H9 (cell line): ENCODE measurements around the gene FAM174B. TPM values are rescaled to one million over a fixed set of nuclear protein-coding genes. Genes with fewer than 3 reads are reported as not detected.

ENCODE experiments used
- DNase-seq: peaks from one replicate; pipeline ENCODE4 v3.0.0-alpha.2; 2017
- H2AFZ ChIP-seq: one replicate; pipeline ENCODE4 v1.6.1; 2013; ENCODE audit warnings: mild to moderate bottlenecking, low read length, control low read depth, moderate library complexity
- H2AK5ac ChIP-seq: 2 replicates; pipeline ENCODE4 v1.6.1; 2013; ENCODE audit warnings: low read length, control low read depth, mixed read lengths; ENCODE audit not compliant: insufficient read length
- H2BK120ac ChIP-seq: one replicate; pipeline ENCODE4 v1.6.1; 2013; ENCODE audit warnings: low read depth, mild to moderate bottlenecking, low read length, control low read depth, inconsistent platforms; ENCODE audit not compliant: poor library complexity, severe bottlenecking
- H2BK12ac ChIP-seq: 2 replicates; pipeline ENCODE4 v1.6.1; 2013; ENCODE audit warnings: low read length, control low read depth, mixed read lengths, low read depth; ENCODE audit not compliant: insufficient read length
- H2BK15ac ChIP-seq: 2 replicates; pipeline ENCODE4 v1.6.1; 2013; ENCODE audit warnings: low read depth, low read length, control low read depth
- H2BK20ac ChIP-seq: one replicate; pipeline ENCODE4 v1.6.1; 2013; ENCODE audit warnings: low read depth, mild to moderate bottlenecking, low read length, control low read depth, inconsistent platforms; ENCODE audit not compliant: poor library complexity, severe bottlenecking
- H2BK5ac ChIP-seq: 2 replicates; pipeline ENCODE4 v1.6.1; 2013; ENCODE audit warnings: low read length, control low read depth, mixed read lengths; ENCODE audit not compliant: insufficient read length
- H3K14ac ChIP-seq: 2 replicates; pipeline ENCODE4 v1.6.1; 2013; ENCODE audit warnings: low read length, control low read depth; ENCODE audit not compliant: insufficient read depth
- H3K18ac ChIP-seq: 2 replicates; pipeline ENCODE4 v1.6.1; 2013; ENCODE audit warnings: low read depth, mild to moderate bottlenecking, mixed read lengths, low read length, control low read depth; ENCODE audit not compliant: insufficient read length
- H3K23ac ChIP-seq: 2 replicates; pipeline ENCODE4 v1.6.1; 2013; ENCODE audit warnings: low read length, control low read depth, mixed read lengths, low read depth; ENCODE audit not compliant: insufficient read length
- H3K23me2 ChIP-seq: 2 replicates; pipeline ENCODE4 v1.6.1; 2013; ENCODE audit warnings: low read depth, mild to moderate bottlenecking, mixed read lengths, low read length, control low read depth; ENCODE audit not compliant: insufficient read length, poor library complexity, severe bottlenecking
- H3K27ac ChIP-seq: 2 replicates; pipeline ENCODE4 v1.5.1; 2013; ENCODE audit warnings: low read length, control low read depth, mixed read lengths, low read depth; ENCODE audit not compliant: insufficient read length
- H3K27me3 ChIP-seq: 2 replicates; pipeline ENCODE4 v1.6.1; 2013; ENCODE audit warnings: low read length, control low read depth, inconsistent platforms; ENCODE audit not compliant: insufficient read depth
- H3K4ac ChIP-seq: 2 replicates; pipeline ENCODE4 v1.6.1; 2013; ENCODE audit warnings: low read depth, mild to moderate bottlenecking, control low read depth, inconsistent platforms, low read length, moderate library complexity
- H3K4me1 ChIP-seq: 2 replicates; pipeline ENCODE4 v1.6.1; 2013; ENCODE audit warnings: low read length, control low read depth, inconsistent platforms; ENCODE audit not compliant: insufficient read depth
- H3K4me2 ChIP-seq: 2 replicates; pipeline ENCODE4 v1.6.1; 2013; ENCODE audit warnings: low read length, control low read depth, mixed read lengths; ENCODE audit not compliant: insufficient read length, insufficient read depth
- H3K56ac ChIP-seq: 2 replicates; pipeline ENCODE4 v1.6.1; 2013; ENCODE audit warnings: low read depth, mild to moderate bottlenecking, mixed read lengths, low read length, control low read depth; ENCODE audit not compliant: insufficient read length
- H3K79me1 ChIP-seq: 2 replicates; pipeline ENCODE4 v1.6.1; 2013; ENCODE audit warnings: low read depth, mild to moderate bottlenecking, moderate library complexity, low read length, control low read depth, inconsistent platforms; ENCODE audit not compliant: insufficient read depth, poor library complexity, severe bottlenecking
- H3K79me2 ChIP-seq: 2 replicates; pipeline ENCODE4 v1.6.1; 2013; ENCODE audit warnings: low read length, control low read depth, inconsistent platforms; ENCODE audit not compliant: insufficient read depth
- H3K9ac ChIP-seq: 2 replicates; pipeline ENCODE4 v1.6.1; 2013; ENCODE audit warnings: low read length, control low read depth, mixed read lengths; ENCODE audit not compliant: insufficient read length; ENCODE audit errors: extremely low read depth
- H3K9me3 ChIP-seq: one replicate; pipeline ENCODE4 v1.6.1; 2013; ENCODE audit warnings: low read depth, low read length, inconsistent platforms; ENCODE audit not compliant: control insufficient read depth
- H3T11ph ChIP-seq: one replicate; pipeline ENCODE4 v1.6.1; 2013; ENCODE audit warnings: mild to moderate bottlenecking, low read length, control low read depth, inconsistent platforms
- H4K20me1 ChIP-seq: one replicate; pipeline ENCODE4 v1.6.1; 2013; ENCODE audit not compliant: control insufficient read depth, insufficient read length, insufficient read depth
- H4K5ac ChIP-seq: 2 replicates; pipeline ENCODE4 v1.6.1; 2013; ENCODE audit warnings: low read depth, mild to moderate bottlenecking, mixed read lengths, low read length, control low read depth; ENCODE audit not compliant: insufficient read length
- H4K8ac ChIP-seq: replicated peaks from 2 replicates; pipeline ENCODE4 v1.6.1; 2013; ENCODE audit warnings: low read length, control low read depth, mixed read lengths, low read depth; ENCODE audit not compliant: insufficient read length
- H4K91ac ChIP-seq: 2 replicates; pipeline ENCODE4 v1.6.1; 2013; ENCODE audit warnings: low read depth, mild to moderate bottlenecking, moderate library complexity, mixed read lengths, low read length, control low read depth; ENCODE audit not compliant: insufficient read length
- H3K27ac Mint-ChIP-seq, 3 experiments: 2 replicates in 2 of 3; 3 replicates in 1 of 3; pipeline ENCODE4 v1.8.0; 2020 to 2021; ENCODE audit warnings: mixed read lengths in 3 of 3, mild to moderate bottlenecking in 1 of 3, moderate library complexity in 1 of 3
- H3K27me3 Mint-ChIP-seq: 2 replicates; pipeline ENCODE4 v1.8.0; 2021; ENCODE audit warnings: low read depth, mild to moderate bottlenecking, moderate library complexity, mixed read lengths
- H3K36me3 Mint-ChIP-seq, 3 experiments: 2 replicates in 2 of 3; 3 replicates in 1 of 3; pipeline ENCODE4 v1.8.0; 2020 to 2021; ENCODE audit warnings: low read depth in 3 of 3, mixed read lengths in 3 of 3; ENCODE audit not compliant: insufficient read depth in 1 of 3
- H3K4me1 Mint-ChIP-seq, 2 experiments: 2 replicates each; pipeline ENCODE4 v1.8.0; 2020; ENCODE audit warnings: mixed read lengths in 2 of 2
- H3K4me3 Mint-ChIP-seq, 2 experiments: 2 replicates in 1 of 2; 3 replicates in 1 of 2; pipeline ENCODE4 v1.8.0; 2020 to 2021; ENCODE audit warnings: mild to moderate bottlenecking in 2 of 2, mixed read lengths in 2 of 2, moderate library complexity in 1 of 2
- H3K9me3 Mint-ChIP-seq, 2 experiments: 2 replicates in 1 of 2; 3 replicates in 1 of 2; pipeline ENCODE4 v1.8.0; 2020; ENCODE audit warnings: mild to moderate bottlenecking in 2 of 2, mixed read lengths in 2 of 2, moderate library complexity in 1 of 2
- WGBS: extraction: QIAGEN DNeasy Blood & Tissue Kit; methylation state at CpG from one replicate; pipeline ENCODE4 v1.1.7; 2013; ENCODE audit warnings: missing lambda C conversion rate, low lambda C conversion rate, mixed read lengths; ENCODE audit not compliant: insufficient read length; ENCODE audit errors: extremely low coverage; 5-methylcytosine and 5-hydroxymethylcytosine counted together
- total RNA-seq: library from RNA; stranded (reverse); gene quantifications from 2 replicates; pipeline ENCODE4 v1.2.1, GENCODE V29; 2021
- TF ChIP-seq, protein P1 (sequence below): fragments of 200-600 bp; sonication (generic); conservative IDR thresholded peaks from 3 replicates; pipeline ENCODE4 v1.8.0; 2021; ENCODE audit warnings: antibody characterized with exemption, mild to moderate bottlenecking

FAM174B gene
- total RNA-seq, 1 experiment from 2014 or later: 38.0 TPM

DNA sequence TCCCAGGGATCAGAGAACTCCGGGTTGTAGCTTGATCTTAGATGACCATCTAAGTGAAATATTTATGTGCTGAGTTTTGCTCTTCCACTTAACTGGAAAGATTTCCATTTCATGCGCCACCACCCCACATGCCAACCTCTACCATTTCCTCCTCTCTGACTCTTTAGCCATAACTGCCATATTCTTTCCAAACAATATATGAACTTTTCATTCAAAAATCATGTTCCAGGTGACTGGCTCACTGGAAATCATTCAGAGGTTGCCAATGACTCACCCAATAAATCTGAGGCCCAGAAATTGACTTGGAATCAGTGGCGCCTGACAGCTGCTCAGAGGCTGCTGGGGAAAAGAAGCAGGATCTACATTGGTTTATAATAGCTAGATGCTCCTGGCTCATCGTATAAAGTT is 31.6 kb upstream of the FAM174B start:
- no peak overlapping the region for H3K27ac Mint-ChIP-seq
- Histone ChIP-seq H3K79me2 (no peaks in the 10 kb centered on the region), H2BK20ac (no peak overlapping the region)

More for the DNA sequence above, 31.6 kb upstream of the FAM174B start:
- Histone ChIP-seq H2BK120ac (no peak overlapping the region), H3K79me1 (no peaks in the 10 kb centered on the region), H3K4me2 (no peak overlapping the region), H2AFZ (no peak overlapping the region), H3K9ac (no peak overlapping the region), H3K9me3 (peaks cover 13% of the 10 kb centered on the region), H3K23me2 (no peaks in the 10 kb centered on the region), H4K8ac (no peak overlapping the region), H3K27ac (no peak overlapping the region), H2BK12ac (no peak overlapping the region), H3T11ph (no peak overlapping the region), H3K18ac (no peak overlapping the region), H2BK15ac (no peak overlapping the region), H4K20me1 (no peaks in the 10 kb centered on the region), H2AK5ac (no peak overlapping the region), H3K14ac (no peak overlapping the region), H3K56ac (no peak overlapping the region), H3K4ac (no peak overlapping the region), H3K27me3 (no peaks in the 10 kb centered on the region), H2BK5ac (no peak overlapping the region), H4K91ac (no peak overlapping the region), H4K5ac (no peak overlapping the region), H3K4me1 (no peaks in the 10 kb centered on the region), H3K23ac (no peak overlapping the region)
- no peak for DNase-seq
- Mint-ChIP-seq H3K4me1 (peaks cover 7 to 8% of the 10 kb centered on the region in 2 experiments), H3K9me3 (peaks cover 23 to 24% of the 10 kb centered on the region in 2 experiments), H3K4me3 (no peak overlapping the region), H3K36me3 (peaks cover 18 to 25% (median 24%) of the 10 kb centered on the region in 3 experiments), H3K27me3 (peaks cover 5% of the 10 kb centered on the region)
- TF ChIP-seq, protein P1, sequence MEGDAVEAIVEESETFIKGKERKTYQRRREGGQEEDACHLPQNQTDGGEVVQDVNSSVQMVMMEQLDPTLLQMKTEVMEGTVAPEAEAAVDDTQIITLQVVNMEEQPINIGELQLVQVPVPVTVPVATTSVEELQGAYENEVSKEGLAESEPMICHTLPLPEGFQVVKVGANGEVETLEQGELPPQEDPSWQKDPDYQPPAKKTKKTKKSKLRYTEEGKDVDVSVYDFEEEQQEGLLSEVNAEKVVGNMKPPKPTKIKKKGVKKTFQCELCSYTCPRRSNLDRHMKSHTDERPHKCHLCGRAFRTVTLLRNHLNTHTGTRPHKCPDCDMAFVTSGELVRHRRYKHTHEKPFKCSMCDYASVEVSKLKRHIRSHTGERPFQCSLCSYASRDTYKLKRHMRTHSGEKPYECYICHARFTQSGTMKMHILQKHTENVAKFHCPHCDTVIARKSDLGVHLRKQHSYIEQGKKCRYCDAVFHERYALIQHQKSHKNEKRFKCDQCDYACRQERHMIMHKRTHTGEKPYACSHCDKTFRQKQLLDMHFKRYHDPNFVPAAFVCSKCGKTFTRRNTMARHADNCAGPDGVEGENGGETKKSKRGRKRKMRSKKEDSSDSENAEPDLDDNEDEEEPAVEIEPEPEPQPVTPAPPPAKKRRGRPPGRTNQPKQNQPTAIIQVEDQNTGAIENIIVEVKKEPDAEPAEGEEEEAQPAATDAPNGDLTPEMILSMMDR: no peak
- WGBS: no CpG with 5 or more reads among the region's 4 CpGs
